K562 (cell line): ENCODE measurements around the gene APBB2. TPM values are rescaled to one million over a fixed set of nuclear protein-coding genes. Genes with fewer than 3 reads are reported as not detected.

Experiments used
- ATAC-seq: fragments of 200-7000 bp; cut with Tn5 transposase; 3 replicates; pipeline ENCODE4 v1.9.1; 2020; ENCODE audit warnings: moderate library complexity
- BruUV-seq: library from RNA; stranded (reverse); fragments of 400-500 nt; replicated peaks from 2 replicates; lab custom pipeline; 2021; lab: Mats Ljungman, UMichigan
- CTCF ChIA-PET: fragments of 300-600 bp; formaldehyde crosslinking; extraction: SDS; loops from one replicate; lab custom pipeline; 2021; ENCODE audit warnings: low intra/inter-chr PET ratio; lab: Yijun Ruan, JAX
- POLR2A ChIA-PET: fragments of 300-600, 350-650 bp; sonication (Branson Sonifier 250); formaldehyde crosslinking; extraction: SDS; loops from one replicate; lab custom pipeline; 2021; ENCODE audit warnings: antibody characterized with exemption, inconsistent platforms; lab: Yijun Ruan, JAX
- DNase-seq, 4 experiments: peaks; one replicate each; pipeline versions ENCODE4 v3.0.0 to v3.0.0-alpha.2; 2011 to 2018; ENCODE audit warnings: low spot score in 3 of 4, mixed read lengths in 3 of 4; ENCODE audit errors: extremely low read depth in 1 of 4
- FAIRE-seq: peaks from 2 replicates; lab custom pipeline; 2011; peaks lifted over from hg19 to GRCh38; lab: Jason Lieb, UNC
- H2AFZ ChIP-seq: 2 replicates; pipeline ENCODE4 v1.6.0; 2011; ENCODE audit warnings: low read depth, low read length, control low read depth, inconsistent platforms
- H3K27ac ChIP-seq: fragments of 200-600 bp; 3 replicates; pipeline ENCODE4 v1.8.0; 2011; ENCODE audit warnings: low read depth, mild to moderate bottlenecking, control low read depth, inconsistent platforms, low read length, moderate library complexity, mixed read lengths; ENCODE audit errors: extremely low read depth
- H3K27me3 ChIP-seq, 2 experiments: fragments of 300-600 bp in 1 of 2; 2 replicates in 1 of 2; 3 replicates in 1 of 2; pipeline versions ENCODE4 v1.6.0 to v1.8.0; 2011; ENCODE audit warnings: inconsistent platforms in 2 of 2, low read length in 2 of 2, mild to moderate bottlenecking in 1 of 2, mixed read lengths in 1 of 2, moderate library complexity in 1 of 2; ENCODE audit not compliant: control insufficient read depth in 2 of 2, insufficient read depth in 2 of 2
- H3K36me3 ChIP-seq: fragments of 300-600 bp; 3 replicates; pipeline ENCODE4 v1.8.0; 2011; ENCODE audit warnings: mild to moderate bottlenecking, low read length, inconsistent platforms; ENCODE audit not compliant: control insufficient read depth, insufficient read depth
- H3K4me1 ChIP-seq, 2 experiments: fragments of 200-600 bp in 1 of 2; replicated peaks in 1 of 2; 2 replicates in 1 of 2; 3 replicates in 1 of 2; pipeline versions ENCODE4 v1.5.1 to v1.8.0; 2011; ENCODE audit warnings: inconsistent platforms in 2 of 2, low read length in 2 of 2, mild to moderate bottlenecking in 1 of 2, mixed read lengths in 1 of 2, moderate library complexity in 1 of 2; ENCODE audit not compliant: control insufficient read depth in 2 of 2, insufficient read depth in 2 of 2
- H3K4me2 ChIP-seq: 2 replicates; pipeline ENCODE4 v1.6.1; 2011; ENCODE audit warnings: low read length, control low read depth, inconsistent platforms, mixed read lengths; ENCODE audit not compliant: insufficient read depth
- H3K4me3 ChIP-seq: fragments of 200-600 bp; sonication (generic), shearing (Covaris generic); 2 replicates; pipeline ENCODE4 v1.5.1; 2016; ENCODE audit warnings: control low read depth, inconsistent platforms
- H3K79me2 ChIP-seq: fragments of 200-600 bp; 3 replicates; pipeline ENCODE4 v1.8.0; 2011; ENCODE audit warnings: low read length, inconsistent platforms; ENCODE audit not compliant: control insufficient read depth, insufficient read depth
- H3K9ac ChIP-seq, 2 experiments: 2 replicates each; pipeline versions ENCODE4 v1.6.0 to v1.6.1; 2011; ENCODE audit warnings: low read depth in 2 of 2, low read length in 2 of 2, control low read depth in 1 of 2, inconsistent platforms in 1 of 2, mild to moderate bottlenecking in 1 of 2, mixed read lengths in 1 of 2; ENCODE audit not compliant: insufficient read depth in 1 of 2
- H3K9me1 ChIP-seq: one replicate; pipeline ENCODE4 v1.6.0; 2011; ENCODE audit warnings: inconsistent platforms, mild to moderate bottlenecking, low read length, moderate library complexity; ENCODE audit not compliant: control insufficient read depth, insufficient read depth
- H3K9me3 ChIP-seq: replicated peaks from 2 replicates; pipeline ENCODE4 v1.5.1; 2011; ENCODE audit warnings: low read depth, low read length, inconsistent platforms; ENCODE audit not compliant: control insufficient read depth, insufficient read depth
- H4K20me1 ChIP-seq: replicated peaks from 2 replicates; pipeline ENCODE4 v1.6.1; 2011; ENCODE audit warnings: low read length, inconsistent platforms, mixed read lengths; ENCODE audit not compliant: control insufficient read depth, insufficient read depth
- CCNT2 ChIP-seq: IDR thresholded peaks from 2 replicates; pipeline ENCODE4 v1.6.1; 2011; ENCODE audit warnings: borderline replicate concordance, low read depth, mild to moderate bottlenecking, moderate library complexity, mixed read lengths, low read length; ENCODE audit not compliant: insufficient read length; ENCODE audit errors: extremely low read depth
- GTF2E2 ChIP-seq: fragments of 200-800 bp; sonication (Bioruptor generic); IDR thresholded peaks from 2 replicates; pipeline ENCODE4 v1.6.1; 2016; ENCODE audit warnings: missing genetic modification characterization, missing compliant biosample characterization
- HMGN3 ChIP-seq: IDR thresholded peaks from 2 replicates; pipeline ENCODE4 v1.6.1; 2011; ENCODE audit warnings: borderline replicate concordance, low read depth, mild to moderate bottlenecking, mixed read lengths, low read length; ENCODE audit not compliant: insufficient read length; ENCODE audit errors: extremely low read depth
- HNRNPUL1 ChIP-seq: fragments of 200-400 bp; formaldehyde crosslinking; IDR thresholded peaks from 2 replicates; pipeline ENCODE4 v1.6.1; 2017; ENCODE audit warnings: low read length
- MCM3 ChIP-seq: fragments of 450-650 bp; IDR thresholded peaks from 2 replicates; pipeline ENCODE4 v1.6.1; 2016
- MIER1 ChIP-seq: fragments of 450-650 bp; IDR thresholded peaks from 2 replicates; pipeline ENCODE4 v1.6.1; 2016; ENCODE audit warnings: antibody characterized with exemption, mild to moderate bottlenecking, low read depth
- SAFB2 ChIP-seq: fragments of 200-400 bp; formaldehyde crosslinking; IDR thresholded peaks from 2 replicates; pipeline ENCODE4 v1.6.1; 2018; ENCODE audit warnings: borderline replicate concordance, low read length, low read depth, moderate library complexity; ENCODE audit not compliant: severe bottlenecking
- SLC30A9 ChIP-seq: fragments of 250-450 bp; sonication (Bioruptor Pico); IDR thresholded peaks from 2 replicates; pipeline ENCODE4 v1.8.0; 2022; ENCODE audit warnings: mild to moderate bottlenecking, moderate library complexity
- SRSF9 ChIP-seq: fragments of 200-400 bp; formaldehyde crosslinking; IDR thresholded peaks from 2 replicates; pipeline ENCODE4 v1.6.1; 2017; ENCODE audit warnings: low read depth, low read length, borderline replicate concordance
- ZNF507 ChIP-seq: conservative IDR thresholded peaks from 2 replicates; pipeline ENCODE4 v1.6.1; 2017; ENCODE audit warnings: missing genetic modification characterization, missing compliant biosample characterization
- ZNF589 ChIP-seq: fragments of 200-800 bp; sonication (Bioruptor generic); IDR thresholded peaks from 2 replicates; pipeline ENCODE4 v1.6.1; 2016; ENCODE audit warnings: low read depth, missing genetic modification characterization, missing compliant biosample characterization
- ZNF76 ChIP-seq: fragments of 250-450 bp; sonication (Bioruptor Pico); IDR thresholded peaks from 2 replicates; pipeline ENCODE4 v1.4.0; 2020; ENCODE audit warnings: mild to moderate bottlenecking, moderate library complexity, borderline replicate concordance
- WGBS: fragments of 100-300 bp; shearing (Covaris generic); methylation state at CpG from one replicate; pipeline ENCODE4 v1.1.6; 2016; ENCODE audit warnings: low coverage, mixed read lengths; ENCODE audit not compliant: insufficient coverage; ENCODE audit errors: missing lambda C conversion rate; 5-methylcytosine and 5-hydroxymethylcytosine counted together
- in situ Hi-C: fragments of 300-500 bp; cut with MboI; formaldehyde crosslinking; loops from 4 replicates; pipeline ENCODE4 v1.15.0; 2018; ENCODE audit warnings: inconsistent platforms, mixed read lengths
- intact Hi-C: fragments of 100-400 bp; cut with micrococcal nuclease; formaldehyde crosslinking; loops from 2 replicates; pipeline ENCODE4 v1.14.2; 2022
- polyA plus RNA-seq, 8 experiments: library from polyadenylated mRNA; depleted of rRNA in 4 of 8; stranded (reverse) in 5 of 8; unstranded in 3 of 8; fragments of >200 nt; fragmentation: Nextera tagmentation in 2 of 8; fragmentation: Illumina TruSeq in 1 of 8; extraction: Ambion mirVana in 2 of 8; extraction: Trizol in 1 of 8; gene quantifications; 2 replicates each; pipeline versions ENCODE4 v1.2.1 to v1.2.3, GENCODE V29; 2011 to 2014; ENCODE audit warnings: inconsistent platforms in 1 of 8, missing spikeins in 1 of 8
- total RNA-seq, 7 experiments: library from RNA; depleted of rRNA in 6 of 7; stranded (reverse); fragments of >200 nt in 6 of 7; fragmentation: Illumina TruSeq in 2 of 7; extraction: Trizol in 2 of 7; gene quantifications; 2 replicates each; pipeline versions ENCODE4 v1.2.1 to v1.2.3, GENCODE V29; 2011 to 2021; ENCODE audit warnings: low replicate concordance in 1 of 7
- TF ChIP-seq, protein P1 (sequence below): fragments of 250-450 bp; sonication (Bioruptor Pico); IDR thresholded peaks from 2 replicates; pipeline ENCODE4 v1.5.0; 2021; ENCODE audit warnings: mild to moderate bottlenecking, moderate library complexity
- TF ChIP-seq, protein P2 (sequence below): sonication (generic); formaldehyde crosslinking; IDR thresholded peaks from 2 replicates; pipeline ENCODE4 v1.9.0; 2022; ENCODE audit warnings: mild to moderate bottlenecking, missing genetic modification reagents
- TF ChIP-seq, protein P3 (sequence below), 2 experiments: fragments of 200-800 bp in 1 of 2; sonication (Bioruptor generic) in 1 of 2; sonication (generic) in 1 of 2; formaldehyde crosslinking in 1 of 2; IDR thresholded peaks in 1 of 2; conservative IDR thresholded peaks in 1 of 2; 2 replicates each; pipeline versions ENCODE4 v1.5.0 to v1.6.1; 2016 to 2020; ENCODE audit warnings: missing compliant biosample characterization in 1 of 2, missing genetic modification characterization in 1 of 2, missing genetic modification reagents in 1 of 2
- TF ChIP-seq, protein P4 (sequence below): sonication (generic); formaldehyde crosslinking; IDR thresholded peaks from 2 replicates; pipeline ENCODE4 v1.8.0; 2022; ENCODE audit warnings: mild to moderate bottlenecking, missing genetic modification reagents

APBB2 gene
- total and polyA plus RNA-seq, 9 of the 15 experiments (the other 6 are each of a cell fraction or from before 2014, with no cell fraction given) = 0.08 to 2.1 (median 1.4) TPM

DNA sequence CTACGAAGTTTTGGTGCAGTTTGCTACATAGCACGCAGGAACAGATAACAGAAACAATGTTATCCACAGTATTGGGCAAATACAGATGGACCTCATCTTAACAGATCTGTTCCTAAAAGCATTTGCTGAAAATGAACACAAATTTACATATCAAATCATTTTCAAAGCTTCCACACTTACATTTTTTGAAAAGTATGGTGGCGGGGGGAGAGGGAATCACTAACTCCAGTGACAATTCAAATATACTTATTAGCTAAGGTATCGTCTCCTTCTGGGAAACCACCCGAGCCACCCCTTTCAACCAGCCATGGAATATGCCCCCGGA is 289.6 kb downstream of the APBB2 start:
- Histone ChIP-seq H3K36me3 (no peaks in the 10 kb centered on the region), H3K9me3 (no peaks in the 10 kb centered on the region), H3K79me2 (no peaks in the 10 kb centered on the region), H3K9me1 (no peaks in the 10 kb centered on the region), H3K27me3 (peaks cover 3 to 23% of the 10 kb centered on the region in 2 experiments; a peak in 4 of 5 replicates), H3K27ac (no peak overlapping the region), H3K4me1 (no peaks in the 10 kb centered on the region; a peak in 1 of 5 replicates), H3K9ac (no peak overlapping the region), H3K4me3 (no peak overlapping the region), H2AFZ (peak overlapping the region; percentile 98; the same call in 1 of the 2 replicates), H3K4me2 (no peak overlapping the region), H4K20me1 (no peaks in the 10 kb centered on the region; the same call in 1 of the 2 replicates)
- no peak for ATAC-seq
- 0% methylated on average over 6 of the region's 6 CpGs for WGBS
- POLR2A ChIA-PET = interaction anchor here (1.7 kb wide), 1 partner anchor 13 kb away, joined by 7 read pairs; no protein-coding TSS in a partner anchor
- CTCF ChIA-PET = no interaction called here
- no TSS peak for BruUV-seq
- in situ Hi-C loops (no loop called here), intact Hi-C loops (no loop called here)
- FAIRE-seq = no peak
- DNase-seq = no peak
- no peak for TF ChIP-seq SRSF9
- TF ChIP-seq CCNT2 = no peak
- TF ChIP-seq SLC30A9 (CRISPR knock-in tag) = no peak
- TF ChIP-seq ZNF589 (CRISPR knock-in tag) = no peak
- TF ChIP-seq, protein P1, sequence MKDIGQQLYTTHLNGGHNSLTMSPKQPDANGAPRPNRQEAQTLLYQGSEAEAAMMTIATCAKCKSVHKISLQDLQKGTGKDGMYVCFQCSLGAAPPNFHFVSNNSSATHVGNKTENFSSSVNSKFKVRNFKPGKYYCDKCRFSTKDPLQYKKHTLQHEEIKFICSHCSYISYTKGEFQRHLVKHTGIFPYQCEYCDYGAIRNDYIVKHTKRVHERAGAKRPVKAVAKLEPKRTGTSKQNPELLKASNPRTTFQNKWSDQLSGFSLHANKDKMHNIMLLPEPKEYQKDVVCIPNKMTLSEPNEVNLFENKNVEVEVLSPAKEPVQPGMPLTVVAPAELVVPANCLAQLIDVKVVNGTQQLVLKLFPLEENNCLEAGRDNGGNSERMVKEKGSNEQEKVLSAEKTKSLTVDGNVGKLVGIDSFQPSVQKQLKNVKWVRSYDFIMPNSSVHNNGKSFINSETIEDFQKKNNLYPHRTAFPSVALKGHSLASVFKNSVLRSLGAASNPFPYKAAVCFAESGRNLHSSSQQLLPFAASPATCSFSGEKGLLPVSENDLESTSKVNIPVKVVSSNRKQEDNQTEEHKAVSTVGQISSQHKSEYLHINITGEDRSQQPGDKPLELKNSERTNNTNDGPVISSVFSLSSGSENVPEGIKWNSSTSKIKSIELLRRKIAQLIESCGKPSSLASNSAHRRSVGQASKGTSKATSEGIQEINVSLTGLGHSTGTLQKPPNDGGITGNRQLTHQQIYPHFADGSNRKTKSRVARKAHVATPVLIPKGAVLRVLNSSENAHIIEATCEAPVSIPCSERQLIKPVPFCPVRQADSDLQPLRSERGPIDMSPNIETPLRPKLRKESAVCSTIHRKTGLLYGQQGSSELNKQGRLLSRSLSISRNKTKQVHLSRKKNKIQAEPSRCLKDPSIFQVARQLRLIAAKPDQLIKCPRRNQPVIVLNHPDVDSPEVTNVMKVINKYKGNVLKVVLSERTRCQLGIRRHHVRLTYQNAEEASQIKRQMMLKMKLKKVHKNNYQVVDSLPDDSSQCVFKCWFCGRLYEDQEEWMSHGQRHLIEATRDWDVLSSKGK (CRISPR knock-in tag) = no peak
- TF ChIP-seq, protein P2, sequence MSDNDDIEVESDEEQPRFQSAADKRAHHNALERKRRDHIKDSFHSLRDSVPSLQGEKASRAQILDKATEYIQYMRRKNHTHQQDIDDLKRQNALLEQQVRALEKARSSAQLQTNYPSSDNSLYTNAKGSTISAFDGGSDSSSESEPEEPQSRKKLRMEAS = no peak
- no peak for TF ChIP-seq GTF2E2 (tag)
- TF ChIP-seq MIER1 = no peak
- no peak for TF ChIP-seq MCM3
- TF ChIP-seq, protein P3, sequence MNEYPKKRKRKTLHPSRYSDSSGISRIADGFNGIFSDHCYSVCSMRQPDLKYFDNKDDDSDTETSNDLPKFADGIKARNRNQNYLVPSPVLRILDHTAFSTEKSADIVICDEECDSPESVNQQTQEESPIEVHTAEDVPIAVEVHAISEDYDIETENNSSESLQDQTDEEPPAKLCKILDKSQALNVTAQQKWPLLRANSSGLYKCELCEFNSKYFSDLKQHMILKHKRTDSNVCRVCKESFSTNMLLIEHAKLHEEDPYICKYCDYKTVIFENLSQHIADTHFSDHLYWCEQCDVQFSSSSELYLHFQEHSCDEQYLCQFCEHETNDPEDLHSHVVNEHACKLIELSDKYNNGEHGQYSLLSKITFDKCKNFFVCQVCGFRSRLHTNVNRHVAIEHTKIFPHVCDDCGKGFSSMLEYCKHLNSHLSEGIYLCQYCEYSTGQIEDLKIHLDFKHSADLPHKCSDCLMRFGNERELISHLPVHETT (CRISPR knock-in tag; conservative IDR thresholded peaks at IDR 0.05 in 1 of 2, IDR thresholded peaks at IDR 0.05 in 1 of 2) = no peak
- no peak for TF ChIP-seq ZNF507 (tag)
- TF ChIP-seq SAFB2 = no peak
- no peak for TF ChIP-seq ZNF76 (CRISPR knock-in tag)
- TF ChIP-seq, protein P4, sequence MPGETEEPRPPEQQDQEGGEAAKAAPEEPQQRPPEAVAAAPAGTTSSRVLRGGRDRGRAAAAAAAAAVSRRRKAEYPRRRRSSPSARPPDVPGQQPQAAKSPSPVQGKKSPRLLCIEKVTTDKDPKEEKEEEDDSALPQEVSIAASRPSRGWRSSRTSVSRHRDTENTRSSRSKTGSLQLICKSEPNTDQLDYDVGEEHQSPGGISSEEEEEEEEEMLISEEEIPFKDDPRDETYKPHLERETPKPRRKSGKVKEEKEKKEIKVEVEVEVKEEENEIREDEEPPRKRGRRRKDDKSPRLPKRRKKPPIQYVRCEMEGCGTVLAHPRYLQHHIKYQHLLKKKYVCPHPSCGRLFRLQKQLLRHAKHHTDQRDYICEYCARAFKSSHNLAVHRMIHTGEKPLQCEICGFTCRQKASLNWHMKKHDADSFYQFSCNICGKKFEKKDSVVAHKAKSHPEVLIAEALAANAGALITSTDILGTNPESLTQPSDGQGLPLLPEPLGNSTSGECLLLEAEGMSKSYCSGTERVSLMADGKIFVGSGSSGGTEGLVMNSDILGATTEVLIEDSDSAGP (CRISPR knock-in tag) = no peak
- TF ChIP-seq HMGN3 = no peak
- TF ChIP-seq HNRNPUL1 = no peak
